Ovary (tissue), 3 donors: ENCODE measurements around the gene NGF.

Experiments used
- CTCF ChIP-seq, 3 donors: fragments of 450-650 bp in 2 of 3; fragments of 200-600 bp in 1 of 3; IDR thresholded peaks; one replicate each; pipeline versions ENCODE4 v1.5.1 to v1.8.0; 2016 to 2022; ENCODE audit warnings: antibody characterized with exemption in 3 of 3, mild to moderate bottlenecking in 1 of 3
- EP300 ChIP-seq: sonication (generic); formaldehyde crosslinking; IDR thresholded peaks from one replicate; pipeline ENCODE4 v1.6.1; 2017; ENCODE audit warnings: antibody characterized with exemption
- POLR2A ChIP-seq: fragments of 450-650 bp; IDR thresholded peaks from one replicate; pipeline ENCODE4 v1.6.1; 2017; ENCODE audit warnings: antibody characterized with exemption, mild to moderate bottlenecking, moderate library complexity
- donor health status: DM: no; HTN: no; CAD: no.

GRCh38 chr1:115343200-115343737, 5.2 kb upstream of the NGF start:
- TF ChIP-seq POLR2A: no peak
- no peak for TF ChIP-seq CTCF (IDR thresholded peaks at IDR 0.05)
- TF ChIP-seq EP300: no peak
